ENCODE measurements around the gene FAM117A.

DNA sequence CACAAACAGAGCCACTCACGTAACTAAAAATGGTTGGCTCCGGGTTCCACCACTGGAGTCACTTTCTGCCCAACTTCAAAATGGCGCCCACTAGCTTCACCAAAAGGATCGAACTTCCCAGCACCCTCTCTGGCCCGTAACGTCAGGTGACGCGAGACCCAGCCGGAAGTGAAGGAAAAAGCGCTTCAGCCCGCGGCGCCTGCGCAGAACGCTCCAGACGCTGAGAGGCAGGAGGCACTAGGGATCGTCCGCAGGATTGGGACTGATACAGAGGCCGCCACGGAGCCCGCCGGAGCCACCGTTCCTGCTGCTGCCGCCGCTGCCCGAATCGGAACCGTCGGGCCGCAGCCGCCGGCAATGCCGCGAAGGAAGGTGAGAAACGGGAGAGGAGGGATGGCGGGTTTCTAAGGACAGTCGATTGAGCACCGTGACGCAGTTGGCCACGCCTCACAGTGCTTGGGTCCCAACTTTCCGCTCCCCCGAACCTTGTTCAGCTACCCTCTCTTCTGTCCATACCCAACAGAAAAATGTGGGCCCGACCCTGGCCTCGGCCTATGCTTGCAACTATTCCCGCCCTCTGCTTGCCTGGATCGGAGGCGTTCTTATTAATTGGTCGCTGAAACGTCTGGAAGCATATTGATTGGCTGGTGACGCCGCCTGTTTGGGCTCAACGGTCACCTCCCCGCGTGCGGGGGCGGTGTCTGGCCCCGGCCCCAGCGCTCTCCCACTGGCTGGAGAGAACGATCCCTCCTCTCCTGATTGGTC lies 24.7 kb upstream of the FAM117A start, which contains the start of gene KAT7:
- TF ChIP-seq, protein P1, sequence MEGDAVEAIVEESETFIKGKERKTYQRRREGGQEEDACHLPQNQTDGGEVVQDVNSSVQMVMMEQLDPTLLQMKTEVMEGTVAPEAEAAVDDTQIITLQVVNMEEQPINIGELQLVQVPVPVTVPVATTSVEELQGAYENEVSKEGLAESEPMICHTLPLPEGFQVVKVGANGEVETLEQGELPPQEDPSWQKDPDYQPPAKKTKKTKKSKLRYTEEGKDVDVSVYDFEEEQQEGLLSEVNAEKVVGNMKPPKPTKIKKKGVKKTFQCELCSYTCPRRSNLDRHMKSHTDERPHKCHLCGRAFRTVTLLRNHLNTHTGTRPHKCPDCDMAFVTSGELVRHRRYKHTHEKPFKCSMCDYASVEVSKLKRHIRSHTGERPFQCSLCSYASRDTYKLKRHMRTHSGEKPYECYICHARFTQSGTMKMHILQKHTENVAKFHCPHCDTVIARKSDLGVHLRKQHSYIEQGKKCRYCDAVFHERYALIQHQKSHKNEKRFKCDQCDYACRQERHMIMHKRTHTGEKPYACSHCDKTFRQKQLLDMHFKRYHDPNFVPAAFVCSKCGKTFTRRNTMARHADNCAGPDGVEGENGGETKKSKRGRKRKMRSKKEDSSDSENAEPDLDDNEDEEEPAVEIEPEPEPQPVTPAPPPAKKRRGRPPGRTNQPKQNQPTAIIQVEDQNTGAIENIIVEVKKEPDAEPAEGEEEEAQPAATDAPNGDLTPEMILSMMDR (conservative IDR thresholded peaks at IDR 0.05 in 1 of 2, IDR thresholded peaks at IDR 0.05 in 1 of 2; ENCODE audit: extremely low read depth in 1 of 2, insufficient read depth in 1 of 2, low read depth in 1 of 2, low read length in 2 of 2), result no peak
- TF ChIP-seq EZH2 (IDR thresholded peaks at IDR 0.05; ENCODE audit: borderline replicate concordance, low read length), result no peak
